Caco-2 (cell line): Measurements from ENCODE around the gene SRP9. TPM values are rescaled to one million over a fixed set of nuclear protein-coding genes. Genes with fewer than 3 reads are reported as not detected.
"Not testable (repeated sequence)": the region's sequence is repeated elsewhere in the genome, so short reads cannot be mapped to it uniquely, and the experiment has no call there.

Experiments used
- BruUV-seq: library from RNA; stranded (reverse); fragments of 400-500 nt; replicated peaks from 2 replicates; lab custom pipeline; 2021; lab: Mats Ljungman, UMichigan
- CTCF ChIA-PET: fragments of 300-600 bp; sonication (Branson Sonifier 250); formaldehyde crosslinking; loops from one replicate; lab custom pipeline; 2022; ENCODE audit warnings: antibody characterized with exemption; lab: Charles Lee
- POLR2A ChIA-PET: fragments of 300-600 bp; sonication (Branson Sonifier 250); formaldehyde crosslinking; loops from one replicate; lab custom pipeline; 2022; ENCODE audit warnings: antibody characterized with exemption; lab: Charles Lee
- DNase-seq, 2 experiments: peaks; one replicate each; pipeline versions ENCODE4 v3.0.0 to v3.0.0-alpha.2; 2020 to 2022
- H3K27me3 ChIP-seq: replicated peaks from 2 replicates; pipeline ENCODE4 v1.6.0; 2011; ENCODE audit warnings: low read length; ENCODE audit not compliant: control insufficient read depth, insufficient read depth
- H3K36me3 ChIP-seq: 2 replicates; pipeline ENCODE4 v1.5.1; 2011; ENCODE audit warnings: low read length; ENCODE audit not compliant: control insufficient read depth, insufficient read depth
- H3K4me1 ChIP-seq: fragments of 250-450 bp; sonication (Bioruptor Pico); 2 replicates; pipeline ENCODE4 v1.5.1; 2020; ENCODE audit warnings: mild to moderate bottlenecking
- H3K4me3 ChIP-seq: 2 replicates; pipeline ENCODE4 v1.5.1; 2011; ENCODE audit warnings: low read depth, mild to moderate bottlenecking, control low read depth, low read length
- H3K9me3 ChIP-seq: fragments of 250-450 bp; sonication (Bioruptor Pico); 2 replicates; pipeline ENCODE4 v1.5.1; 2020; ENCODE audit warnings: mild to moderate bottlenecking, moderate library complexity
- H3K27ac Mint-ChIP-seq: one replicate; pipeline ENCODE4 v1.8.0; 2022; ENCODE audit warnings: mixed read lengths; ENCODE audit not compliant: unreplicated experiment
- H3K27me3 Mint-ChIP-seq: one replicate; pipeline ENCODE4 v1.8.0; 2022; ENCODE audit warnings: mixed read lengths; ENCODE audit not compliant: insufficient read depth, unreplicated experiment
- H3K36me3 Mint-ChIP-seq: one replicate; pipeline ENCODE4 v1.8.0; 2022; ENCODE audit warnings: mild to moderate bottlenecking, mixed read lengths; ENCODE audit not compliant: insufficient read depth, unreplicated experiment
- H3K4me1 Mint-ChIP-seq: one replicate; pipeline ENCODE4 v1.8.0; 2022; ENCODE audit warnings: low read depth, mixed read lengths; ENCODE audit not compliant: unreplicated experiment
- H3K4me3 Mint-ChIP-seq: one replicate; pipeline ENCODE4 v1.8.0; 2022; ENCODE audit warnings: mild to moderate bottlenecking, moderate library complexity, mixed read lengths; ENCODE audit not compliant: unreplicated experiment
- H3K9me3 Mint-ChIP-seq: one replicate; pipeline ENCODE4 v1.8.0; 2022; ENCODE audit warnings: mixed read lengths; ENCODE audit not compliant: unreplicated experiment
- intact Hi-C: fragments of 100-400 bp; cut with micrococcal nuclease; formaldehyde crosslinking; loops from one replicate; pipeline ENCODE4 v1.10.0; 2022; ENCODE audit not compliant: unreplicated experiment
- total RNA-seq: library from RNA; stranded (reverse); gene quantifications from 2 replicates; pipeline ENCODE4 v1.2.3, GENCODE V29; 2022
- TF ChIP-seq, protein P1 (sequence below), 2 experiments: fragments of 200-600 bp in 1 of 2; IDR thresholded peaks; 1 replicate in 1 of 2; 2 replicates in 1 of 2; pipeline versions ENCODE4 v1.5.1 to v1.8.0; 2011 to 2022; ENCODE audit warnings: antibody characterized with exemption in 1 of 2, control low read depth in 1 of 2, inconsistent platforms in 1 of 2, low read depth in 1 of 2, low read length in 1 of 2, mild to moderate bottlenecking in 1 of 2, moderate library complexity in 1 of 2; ENCODE audit not compliant: insufficient read depth in 1 of 2, severe bottlenecking in 1 of 2, unreplicated experiment in 1 of 2

Gene SRP9
- total RNA-seq, 1 experiment from 2014 or later = 261 TPM

DNA sequence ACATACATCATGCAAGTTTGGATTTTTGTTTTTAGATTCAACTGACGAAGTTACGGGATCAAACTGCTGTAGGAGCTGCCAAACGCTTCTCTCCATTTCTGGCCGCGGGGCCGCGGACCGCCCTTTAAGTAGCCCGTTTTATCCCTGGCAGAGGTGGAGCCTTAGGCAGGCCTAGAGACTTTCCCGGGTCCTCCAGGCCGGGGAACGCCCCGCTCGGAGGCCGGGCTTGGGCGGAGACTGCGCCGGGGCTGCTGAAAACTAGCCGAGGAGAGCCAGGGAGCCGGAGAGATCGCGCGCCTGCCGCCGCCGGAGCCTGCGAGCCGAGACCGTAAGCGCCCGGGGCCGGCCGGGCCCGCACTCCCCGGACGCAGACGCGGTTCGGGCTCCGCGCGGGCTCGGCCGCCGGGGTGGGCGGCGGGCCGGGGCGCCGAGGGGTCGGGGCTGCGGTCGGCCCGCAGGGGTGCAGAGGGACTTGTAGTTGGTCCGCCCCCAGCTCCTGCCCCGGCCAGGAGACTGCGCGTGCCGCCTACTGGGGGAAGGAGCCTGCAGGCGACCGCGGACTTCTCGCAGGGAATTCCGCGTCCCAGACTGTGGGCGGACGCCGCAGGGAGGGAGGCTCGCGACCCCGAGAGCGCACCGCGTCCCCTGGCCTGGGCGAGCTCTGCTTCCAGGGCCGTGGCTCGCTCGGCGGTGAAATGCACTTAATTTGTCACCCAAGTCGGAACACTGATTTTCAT, 32.4 kb downstream of the SRP9 start, which contains the start of gene EPHX1:
Gene EPHX1, plus strand, starts transcription at position 283 of the 737 bp plus-strand sequence. CDS start 18,606 bp downstream, outside the sequence.
- TF ChIP-seq, protein P1, sequence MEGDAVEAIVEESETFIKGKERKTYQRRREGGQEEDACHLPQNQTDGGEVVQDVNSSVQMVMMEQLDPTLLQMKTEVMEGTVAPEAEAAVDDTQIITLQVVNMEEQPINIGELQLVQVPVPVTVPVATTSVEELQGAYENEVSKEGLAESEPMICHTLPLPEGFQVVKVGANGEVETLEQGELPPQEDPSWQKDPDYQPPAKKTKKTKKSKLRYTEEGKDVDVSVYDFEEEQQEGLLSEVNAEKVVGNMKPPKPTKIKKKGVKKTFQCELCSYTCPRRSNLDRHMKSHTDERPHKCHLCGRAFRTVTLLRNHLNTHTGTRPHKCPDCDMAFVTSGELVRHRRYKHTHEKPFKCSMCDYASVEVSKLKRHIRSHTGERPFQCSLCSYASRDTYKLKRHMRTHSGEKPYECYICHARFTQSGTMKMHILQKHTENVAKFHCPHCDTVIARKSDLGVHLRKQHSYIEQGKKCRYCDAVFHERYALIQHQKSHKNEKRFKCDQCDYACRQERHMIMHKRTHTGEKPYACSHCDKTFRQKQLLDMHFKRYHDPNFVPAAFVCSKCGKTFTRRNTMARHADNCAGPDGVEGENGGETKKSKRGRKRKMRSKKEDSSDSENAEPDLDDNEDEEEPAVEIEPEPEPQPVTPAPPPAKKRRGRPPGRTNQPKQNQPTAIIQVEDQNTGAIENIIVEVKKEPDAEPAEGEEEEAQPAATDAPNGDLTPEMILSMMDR (IDR thresholded peaks at IDR 0.05; ENCODE audit: insufficient read depth in 1 of 2, low read depth in 1 of 2, low read length in 1 of 2, severe bottlenecking in 1 of 2, unreplicated experiment in 1 of 2) = peak; percentile 16 to 53
- ChIA-PET CTCF (interaction anchor here (0.6 to 1.2 kb wide), 6 partner anchors 10 to 157 kb away, joined by 3 to 18 read pairs (median 3); partner anchors contain the start of genes ENAH and SRP9), POLR2A (interaction anchor here (0.5 to 1.0 kb wide), 3 partner anchors 15 to 114 kb away, joined by 3 to 6 read pairs (median 3); partner anchors contain the start of genes PYCR2 and SRP9)
- no peaks in the 10 kb centered on the region for H3K9me3 Mint-ChIP-seq
- H3K27ac Mint-ChIP-seq = peak within 1 kb of the TSS; percentile 43
- Histone ChIP-seq H3K36me3 (no peaks in the 10 kb centered on the region), H3K9me3 (no peaks in the 10 kb centered on the region), H3K27me3 (no peaks in the 10 kb centered on the region), H3K4me1 (peaks cover 33% of the 10 kb centered on the region), H3K4me3 (peak within 1 kb of the TSS; percentile 89)
- no TSS peak for BruUV-seq
- H3K36me3 Mint-ChIP-seq = peaks cover 19% of the 10 kb centered on the region
- DNase-seq = peak; percentile 89 to 93
- peaks cover 27% of the 10 kb centered on the region for H3K4me1 Mint-ChIP-seq
- H3K27me3 Mint-ChIP-seq = no peaks in the 10 kb centered on the region
- intact Hi-C loops = no loop called here
- peak within 1 kb of the TSS; percentile 80 for H3K4me3 Mint-ChIP-seq

DNA sequence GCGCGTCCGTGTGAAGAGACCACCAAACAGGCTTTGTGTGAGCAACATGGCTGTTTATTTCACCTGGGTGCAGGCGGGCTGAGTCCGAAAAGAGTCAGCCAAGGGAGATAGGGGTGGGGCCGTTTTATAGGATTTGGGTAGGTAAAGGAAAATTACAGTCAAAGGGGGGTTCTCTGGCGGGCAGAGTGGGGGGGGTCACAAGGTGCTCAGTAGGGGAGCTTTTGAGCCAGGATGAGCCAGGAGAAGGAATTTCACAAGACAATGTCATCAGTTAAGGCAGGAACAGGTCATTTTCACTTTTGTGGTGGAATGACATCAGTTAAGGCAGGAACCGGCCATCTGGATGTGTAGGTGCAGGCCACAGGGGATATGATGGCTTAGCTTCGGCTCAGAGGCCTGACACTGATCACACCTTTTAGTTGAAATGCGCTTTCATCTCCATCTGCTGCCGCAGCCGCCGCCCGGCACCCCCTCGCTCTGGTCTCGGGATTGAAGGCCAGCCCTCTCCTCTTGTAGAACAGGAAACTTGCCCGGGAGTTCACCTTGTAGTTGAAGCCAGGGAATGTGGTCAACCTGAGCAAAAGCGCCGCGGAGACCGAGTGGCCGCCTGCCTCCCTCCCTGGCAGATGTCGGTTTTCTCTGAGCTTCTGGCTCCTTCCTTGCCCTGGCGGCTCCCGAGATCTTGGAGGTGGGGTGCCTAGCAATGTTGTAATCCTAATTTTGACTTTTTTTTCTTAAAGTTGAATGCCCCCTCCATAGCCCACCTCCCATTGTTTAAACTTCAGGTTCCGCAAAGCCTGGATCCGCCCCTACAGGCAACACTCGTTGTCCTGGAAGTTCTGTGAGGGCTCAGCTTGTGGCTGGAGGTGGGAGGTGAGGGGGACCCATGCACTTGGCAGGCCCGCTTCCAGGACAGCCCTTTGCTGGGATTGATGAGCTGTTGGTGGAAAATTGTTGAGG, 33.2 kb downstream of the SRP9 start:
- DNase-seq = peak; percentile 54 to 62
- H3K36me3 ChIP-seq, H3K27me3 ChIP-seq, H3K9me3 Mint-ChIP-seq, intact Hi-C loops, H3K9me3 ChIP-seq, H3K27me3 Mint-ChIP-seq: not testable (repeated sequence)
- Histone ChIP-seq H3K4me1 (peaks cover 33% of the 10 kb centered on the region), H3K4me3 (peak overlapping the region; percentile 89)
- ChIA-PET CTCF (interaction anchor here (0.6 to 1.2 kb wide), 5 partner anchors 9 to 39 kb away, joined by 3 to 18 read pairs (median 5); partner anchors contain the start of gene SRP9), POLR2A (interaction anchor here (0.6 to 1.0 kb wide), 2 partner anchors 33 to 113 kb away, joined by 3 to 6 read pairs; partner anchors contain the start of genes PYCR2 and SRP9)
- H3K36me3 Mint-ChIP-seq = peaks cover 19% of the 10 kb centered on the region
- peak overlapping the region; percentile 43 for H3K27ac Mint-ChIP-seq
- peak overlapping the region; percentile 80 for H3K4me3 Mint-ChIP-seq
- H3K4me1 Mint-ChIP-seq = peaks cover 27% of the 10 kb centered on the region
- BruUV-seq = TSS peak; percentile 54

DNA sequence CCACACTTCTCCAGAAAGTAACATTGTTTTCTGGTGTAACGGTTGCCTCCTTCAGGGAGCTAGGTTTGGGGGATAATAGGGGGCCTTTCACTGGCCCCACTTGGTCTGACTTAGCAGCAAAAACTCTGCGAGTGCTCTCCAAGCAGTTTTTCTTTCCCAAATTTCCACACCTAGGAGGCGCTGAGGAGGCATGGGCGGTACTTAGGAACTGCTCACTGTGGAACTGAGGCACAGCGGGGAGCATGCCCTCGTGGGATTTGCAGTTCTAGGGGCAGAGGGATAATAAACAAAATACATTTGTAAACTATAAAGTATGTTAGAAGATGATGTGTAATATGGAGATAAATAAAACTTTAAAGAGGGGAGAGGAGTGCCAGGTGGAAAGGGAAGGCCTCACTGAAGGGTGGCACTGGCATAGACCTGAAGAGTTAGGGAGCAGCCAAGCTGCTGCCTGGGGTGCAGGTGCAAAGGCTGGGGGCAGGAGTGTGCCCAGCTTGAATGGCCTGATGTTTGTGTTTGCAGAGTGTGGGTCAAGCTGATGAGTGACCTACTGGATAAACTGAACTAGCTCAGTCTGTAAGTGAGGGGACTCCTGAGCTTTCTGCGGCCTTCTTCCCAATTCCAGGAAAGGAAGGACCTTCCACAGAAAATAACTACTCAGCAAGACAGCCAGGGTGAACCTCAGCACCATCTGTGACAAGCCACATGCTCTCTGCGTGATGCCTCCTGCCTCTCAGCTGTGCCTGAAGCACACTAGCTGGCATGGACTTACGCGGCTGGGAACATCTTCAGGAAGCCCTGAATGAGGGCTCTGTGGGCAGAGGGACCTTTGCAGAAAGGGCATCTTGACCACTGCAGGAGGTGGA, 34.2 kb downstream of the SRP9 start:
- H3K27me3 ChIP-seq = no peaks in the 10 kb centered on the region
- H3K9me3 ChIP-seq = no peaks in the 10 kb centered on the region
- Mint-ChIP-seq H3K4me1 (peaks cover 27% of the 10 kb centered on the region), H3K27me3 (no peaks in the 10 kb centered on the region), H3K4me3 (peak overlapping the region; percentile 80), H3K27ac (peak overlapping the region; percentile 53), H3K36me3 (peaks cover 19% of the 10 kb centered on the region), H3K9me3 (no peaks in the 10 kb centered on the region)
- BruUV-seq = no TSS peak
- peak in 1 of 2 experiments; percentile 17 for DNase-seq
- H3K4me1 ChIP-seq = peaks cover 33% of the 10 kb centered on the region
- H3K4me3 ChIP-seq = no peak overlapping the region
- POLR2A ChIA-PET = no interaction called here
- H3K36me3 ChIP-seq = no peaks in the 10 kb centered on the region
- TF ChIP-seq, protein P1 (IDR thresholded peaks at IDR 0.05; ENCODE audit: insufficient read depth in 1 of 2, low read depth in 1 of 2, low read length in 1 of 2, severe bottlenecking in 1 of 2, unreplicated experiment in 1 of 2) = no peak
- intact Hi-C loops = loop anchor here (2.0 kb wide), 1 partner anchor 35 kb away; no protein-coding TSS in a partner anchor
- CTCF ChIA-PET = interaction anchor here (0.6 to 1.1 kb wide), 3 partner anchors 10 to 140 kb away, joined by 3 to 6 read pairs (median 5); partner anchors contain the start of gene SRP9
